GM21786 (cell line): ENCODE results near the gene DUOX1.
A peak's percentile ranks its signal among the peaks of the same experiment; 100 is the strongest.

Source experiments
- ATAC-seq: cut with Tn5 transposase; IDR thresholded peaks from one replicate; pipeline ENCODE4 v1.9.1; 2021; ENCODE audit not compliant: unreplicated experiment

Gene DUOX1

DNA sequence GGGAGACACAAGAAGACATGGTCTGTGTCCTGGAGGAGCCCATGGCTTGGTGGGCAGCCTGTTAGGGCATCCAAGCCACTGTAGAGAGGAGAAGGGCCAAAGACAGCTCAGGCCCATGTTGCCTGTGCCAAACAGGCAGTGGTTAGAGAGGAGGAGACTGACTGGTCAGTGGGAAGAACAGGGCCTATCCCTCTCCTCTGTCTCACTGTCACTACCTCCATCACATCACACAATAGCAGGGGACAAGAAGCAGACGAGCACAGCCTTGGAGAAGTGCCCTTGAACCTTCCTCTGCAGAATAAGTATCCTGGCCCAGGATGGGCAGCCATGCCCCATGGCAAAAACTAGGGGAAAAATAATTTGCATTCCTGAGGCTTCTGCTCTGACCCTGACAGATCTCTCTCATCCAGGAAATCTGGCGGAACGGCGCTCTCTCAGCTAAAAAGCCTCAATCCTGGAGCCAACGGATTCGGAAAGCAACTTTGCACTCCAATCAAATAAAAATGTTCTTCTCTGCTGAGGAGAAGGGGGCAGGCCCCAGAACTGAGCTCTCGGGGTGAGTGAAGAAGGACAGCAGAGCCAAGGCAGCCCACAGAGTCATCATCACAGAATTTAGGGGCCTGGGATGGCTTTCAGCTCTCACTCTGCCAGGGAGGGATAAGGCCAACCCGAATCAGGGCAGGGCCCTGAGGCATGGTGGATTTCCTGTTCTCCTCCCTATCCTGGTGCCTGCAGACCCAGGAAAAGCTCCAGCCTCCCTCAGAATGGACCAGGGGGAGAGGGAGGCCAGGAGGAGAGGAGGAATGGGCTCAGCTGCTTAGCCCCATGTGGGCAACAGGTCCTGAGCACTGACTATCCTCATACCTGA is 56.3 kb downstream of the DUOX1 start:
- no peak for ATAC-seq

DNA sequence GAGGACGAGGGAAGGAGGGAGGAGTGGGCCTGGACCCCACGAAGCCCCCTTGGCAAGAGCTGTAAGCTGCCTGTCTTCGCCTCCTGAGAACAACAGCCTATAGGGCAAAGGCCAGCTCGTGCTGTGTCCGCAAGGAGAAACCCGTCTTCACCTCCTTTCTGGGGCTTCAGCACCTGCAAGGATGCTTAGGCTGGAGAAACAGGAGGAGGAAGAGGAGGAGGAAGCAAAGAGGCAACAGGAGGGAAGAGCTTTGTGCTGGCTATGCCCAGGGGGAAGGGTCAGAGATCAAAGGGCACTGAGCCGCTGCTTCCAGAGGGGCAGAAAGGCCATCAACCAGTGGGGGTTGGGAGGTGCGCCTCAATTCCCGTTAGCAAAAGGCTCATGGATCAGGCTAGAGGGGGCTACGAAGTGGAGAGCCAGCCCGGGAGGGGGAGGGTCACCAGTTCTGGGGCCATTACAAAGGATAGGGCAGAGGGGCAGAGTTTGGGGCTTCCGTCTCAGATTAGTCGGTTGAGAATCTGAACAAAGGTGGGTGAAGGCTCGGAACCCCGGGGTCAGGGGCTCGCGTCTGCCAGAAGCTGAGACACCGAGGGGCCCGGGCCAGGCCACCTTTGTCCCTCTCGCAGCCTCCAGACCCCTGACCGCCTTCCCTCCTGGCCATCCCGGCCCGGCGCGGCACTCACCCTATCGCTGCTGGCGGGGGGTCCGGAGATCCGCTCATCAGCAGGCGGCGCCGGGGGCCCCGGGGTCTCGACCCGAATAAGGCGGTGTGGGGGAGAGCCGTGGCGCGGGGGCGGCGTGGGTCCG is 57.2 kb downstream of the DUOX1 start:
- ATAC-seq: no peak

DNA sequence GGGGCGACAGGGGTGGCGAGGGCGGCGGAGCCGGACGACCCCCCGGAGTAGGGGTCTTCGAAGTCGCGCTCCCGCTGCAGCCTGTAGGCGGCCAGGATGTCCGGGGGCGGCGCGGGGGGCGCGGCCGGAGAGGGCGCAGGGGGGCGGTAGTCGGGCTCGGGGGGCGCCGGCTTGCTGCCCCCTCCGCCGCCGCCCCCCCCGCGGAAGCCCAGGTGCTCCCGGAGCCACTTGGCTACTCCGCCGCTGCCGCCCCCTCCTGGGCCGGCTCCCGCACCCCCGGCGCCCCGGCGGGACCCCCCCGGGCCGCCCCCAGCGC is 57.7 kb downstream of the DUOX1 start:
- no peak for ATAC-seq

DNA sequence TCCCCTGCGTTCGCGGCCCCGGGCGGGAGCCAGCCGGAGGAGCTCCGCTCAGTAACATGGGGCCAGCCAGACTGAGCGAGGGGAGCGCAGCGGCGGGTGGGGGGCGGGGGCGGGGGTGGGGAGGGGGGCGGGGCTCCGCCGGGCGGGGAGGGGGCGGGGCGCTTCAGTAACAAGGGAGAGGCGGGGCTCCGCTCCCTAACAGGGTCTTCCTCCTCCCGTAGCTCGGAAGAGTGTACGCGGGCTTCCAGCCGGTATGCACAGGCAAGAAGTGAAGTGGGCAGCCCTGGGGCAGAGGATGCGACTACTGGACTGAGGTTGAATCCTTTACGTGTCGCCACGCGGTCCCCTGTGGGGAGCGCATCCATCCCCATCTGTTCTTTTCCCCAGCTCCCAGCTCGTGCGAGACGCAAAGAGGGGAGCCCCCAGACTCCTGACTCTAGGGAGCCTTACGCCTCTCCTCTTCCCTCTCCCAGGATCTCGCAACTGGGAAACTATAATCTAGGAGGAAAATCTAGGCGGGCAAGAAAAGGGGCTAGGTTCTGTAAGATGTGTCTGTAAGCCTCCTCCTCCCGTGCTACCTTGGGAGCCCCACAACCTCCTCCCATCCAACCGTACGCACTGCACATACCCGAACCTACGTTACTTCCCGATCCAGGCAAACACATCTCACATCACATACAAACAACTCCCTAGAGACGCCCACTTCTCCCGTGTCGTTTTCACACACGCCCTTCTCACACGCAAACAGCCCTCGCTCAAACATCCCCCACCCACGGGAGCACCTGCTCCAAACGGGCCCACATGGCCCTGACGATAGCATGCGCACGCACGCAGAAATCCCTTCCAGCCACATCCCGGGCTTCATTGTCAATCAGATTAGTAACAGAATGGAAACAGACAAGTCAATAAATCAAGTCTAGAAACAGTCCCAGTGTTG is 58.4 kb downstream of the DUOX1 start, which contains the start of gene SHF:
SHF (minus strand) TSS at position 73 of the 937 bp plus-strand sequence; CDS start at position 58, 15 bp downstream.
- ATAC-seq: no peak

DNA sequence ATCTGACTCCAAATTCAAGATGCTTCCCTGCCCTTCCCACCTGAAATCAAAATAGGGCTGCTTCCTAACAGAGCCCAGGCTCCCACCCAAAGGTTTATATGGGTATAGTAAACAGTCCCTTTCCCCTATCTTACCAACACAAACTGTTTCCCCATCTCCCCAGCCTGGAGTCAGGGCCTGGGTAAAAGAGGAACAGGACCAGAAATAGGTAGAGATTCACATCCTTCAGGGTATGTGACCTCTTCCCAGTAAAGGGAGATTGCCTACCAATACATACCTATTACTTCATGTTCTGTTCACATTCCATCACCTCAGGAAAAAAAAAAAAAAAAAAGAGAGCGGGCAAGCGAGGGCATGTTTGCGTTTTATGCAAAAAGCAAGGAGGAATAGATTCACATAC is 67.7 kb downstream of the DUOX1 start:
- no peak for ATAC-seq

DNA sequence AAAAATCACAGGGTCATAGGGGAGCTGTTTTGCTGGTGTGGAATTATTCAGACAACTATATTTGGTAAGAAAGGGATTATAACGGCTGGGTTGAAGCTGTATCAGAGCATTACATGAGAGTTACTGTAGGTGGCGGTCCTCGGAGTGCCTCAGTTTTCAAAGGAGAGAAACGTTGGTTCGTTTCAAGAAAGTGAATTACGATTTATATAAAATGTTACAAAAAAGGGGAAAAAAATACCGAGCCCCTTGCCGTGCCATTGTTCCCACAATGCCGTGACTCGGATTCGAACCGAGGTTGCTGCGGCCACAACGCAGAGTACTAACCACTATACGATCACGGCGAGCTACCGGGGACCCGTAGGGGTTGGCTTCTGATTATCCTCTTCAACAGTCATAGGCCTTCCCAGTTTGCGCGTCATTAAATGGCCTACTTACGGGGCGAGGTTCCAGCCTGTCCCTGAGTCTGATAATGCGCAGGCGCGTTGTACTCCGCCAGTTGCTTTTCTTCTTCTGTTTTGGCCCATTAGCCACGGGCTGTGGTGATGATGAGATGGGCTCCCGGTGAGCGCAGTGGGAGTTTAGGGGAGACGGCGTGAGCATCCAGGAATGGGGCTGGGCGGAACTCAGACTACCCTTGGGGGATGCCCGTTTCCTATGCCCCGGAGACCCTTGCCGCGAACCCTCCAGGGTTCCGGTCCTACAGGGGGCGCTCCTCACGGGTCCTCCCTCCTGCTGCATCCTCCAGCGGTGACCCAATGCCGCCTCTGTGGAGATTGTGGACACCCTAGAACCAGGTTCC is 68.7 kb downstream of the DUOX1 start:
- peak; percentile 57 for ATAC-seq

DNA sequence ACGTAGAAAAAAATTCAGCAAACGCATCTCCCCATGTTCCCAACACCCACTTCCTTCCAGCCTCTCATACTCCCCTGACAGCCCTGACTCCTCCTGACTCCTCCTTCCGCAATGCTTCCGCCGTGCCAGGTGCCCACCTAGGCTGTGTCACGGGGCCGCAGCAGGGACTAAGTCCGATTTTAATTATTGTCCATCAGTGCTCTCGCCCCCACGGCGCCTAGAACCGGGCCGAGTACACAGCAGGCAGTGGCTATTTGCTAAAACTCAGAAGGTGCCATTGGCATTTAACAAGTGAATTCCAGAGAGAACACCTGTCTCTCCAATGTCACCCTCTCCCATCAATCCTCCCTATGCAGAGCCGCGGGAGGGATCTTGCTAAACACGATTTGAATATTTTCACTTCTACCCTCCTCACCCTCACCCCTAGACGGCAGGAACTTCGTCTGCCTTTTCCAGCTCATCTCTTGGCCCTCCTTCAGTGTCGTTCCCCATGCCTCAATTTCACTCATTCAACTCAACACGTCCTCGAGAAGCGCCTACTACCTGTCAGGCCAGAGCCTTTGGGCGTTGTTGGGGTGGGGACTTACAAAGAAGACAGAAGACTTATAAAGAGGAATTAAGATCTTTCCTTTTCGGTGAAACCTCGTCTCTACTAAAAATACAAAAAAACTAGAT is 69.5 kb downstream of the DUOX1 start:
- peak; percentile 5 for ATAC-seq

DNA sequence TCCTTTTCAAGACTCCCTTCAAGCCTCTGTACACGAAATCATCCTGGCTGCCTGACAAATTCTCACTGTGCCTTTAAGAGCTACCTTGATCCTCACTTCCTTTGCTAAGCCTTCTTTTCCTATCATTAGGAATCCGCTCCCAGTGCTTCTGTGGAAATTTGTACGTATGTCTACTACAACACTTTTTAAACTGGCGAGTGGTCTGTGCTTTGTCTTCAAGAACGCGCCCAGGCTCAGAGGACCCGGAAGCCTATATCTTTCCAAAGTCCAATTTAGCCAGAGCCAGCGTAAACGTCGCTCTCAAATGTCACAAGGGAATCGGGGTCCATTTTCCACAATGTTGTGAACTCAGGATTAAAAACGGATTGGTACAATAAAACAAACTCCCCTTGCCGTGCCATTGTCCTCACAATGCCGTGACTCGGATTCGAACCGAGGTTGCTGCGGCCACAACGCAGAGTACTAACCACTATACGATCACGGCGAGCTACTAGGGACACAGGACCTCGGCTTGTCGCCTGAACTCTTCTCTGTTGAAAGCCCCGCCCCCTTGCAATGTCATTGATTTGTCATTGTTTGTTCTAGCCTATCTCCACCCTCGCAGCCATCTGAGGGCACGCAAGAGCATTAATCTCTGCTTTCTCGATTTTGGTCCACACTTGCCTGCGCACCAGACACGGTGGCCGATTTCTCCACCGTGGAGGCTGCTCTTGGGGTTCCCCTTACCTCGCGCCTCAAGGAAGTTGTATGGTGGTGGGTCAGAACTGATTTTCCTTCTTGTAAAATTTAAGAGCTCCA is 70.4 kb downstream of the DUOX1 start:
- ATAC-seq: peak; percentile 38

DNA sequence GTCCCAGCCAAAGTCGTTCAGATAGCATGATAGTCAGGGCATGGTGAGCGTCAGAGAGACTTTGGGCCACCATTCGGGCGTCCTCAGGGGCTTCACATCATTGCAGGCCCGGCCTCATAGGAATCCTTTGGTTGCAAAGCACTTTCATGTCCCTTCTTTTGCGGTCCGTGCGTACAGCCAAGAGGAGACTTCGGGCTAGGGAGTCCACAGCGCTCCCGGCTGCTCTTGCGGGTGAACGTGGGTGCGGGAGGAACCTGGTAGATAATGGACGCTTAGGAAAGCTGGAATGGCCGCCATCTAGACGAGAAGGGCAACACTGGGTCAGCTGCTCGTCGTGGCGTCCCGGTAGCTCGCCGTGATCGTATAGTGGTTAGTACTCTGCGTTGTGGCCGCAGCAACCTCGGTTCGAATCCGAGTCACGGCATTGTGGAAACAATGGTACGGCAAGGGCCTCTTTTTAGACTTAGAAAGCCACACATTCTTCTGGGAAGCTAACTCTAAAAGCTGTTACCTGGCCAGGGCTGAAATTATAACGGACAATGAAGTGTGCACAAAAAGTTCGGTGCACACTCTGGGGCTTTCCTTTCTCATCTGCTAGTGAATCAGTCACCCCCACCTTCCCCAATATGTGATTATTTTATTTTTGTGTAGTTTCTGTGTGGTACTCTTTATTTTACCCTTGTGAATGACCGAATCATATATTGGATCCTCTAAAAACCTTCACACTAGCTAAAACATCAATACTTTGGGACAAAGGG is 71.2 kb downstream of the DUOX1 start:
- ATAC-seq: peak; percentile 19

DNA sequence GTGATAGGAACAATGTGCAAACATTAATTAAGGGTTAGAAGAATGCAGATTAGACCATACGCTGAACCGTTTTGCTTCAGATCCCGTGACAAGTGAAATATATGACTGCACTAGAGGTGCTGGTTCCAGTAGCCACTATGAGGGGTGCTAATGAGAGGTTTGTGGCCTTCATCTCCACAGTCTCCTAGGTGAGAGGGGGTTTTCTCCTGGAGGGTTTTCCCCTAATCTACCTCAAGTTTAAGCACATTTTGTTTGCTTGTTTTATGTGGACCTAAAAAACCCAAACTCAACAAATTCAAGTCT is 71.7 kb downstream of the DUOX1 start:
- ATAC-seq: no peak

DNA sequence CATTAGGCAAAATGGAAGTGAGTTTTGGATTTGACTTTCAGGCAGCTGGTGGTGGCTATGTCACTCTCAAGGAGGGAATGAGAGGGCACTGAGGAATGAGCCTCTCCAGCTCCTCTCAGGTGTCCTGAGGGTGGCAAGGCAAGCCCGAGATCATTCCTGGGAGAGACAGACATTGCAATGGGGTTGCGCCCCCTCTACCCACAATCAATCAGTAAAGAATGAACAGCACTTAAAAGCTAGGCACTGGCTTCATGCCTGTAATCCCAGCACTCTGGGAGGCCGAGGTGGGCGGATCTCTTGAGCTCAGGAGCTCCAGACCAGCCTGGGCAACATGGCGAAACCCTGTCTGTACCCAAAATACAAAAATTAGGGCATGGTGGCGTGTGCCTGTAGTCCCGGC is 72.1 kb downstream of the DUOX1 start:
- ATAC-seq: no peak

DNA sequence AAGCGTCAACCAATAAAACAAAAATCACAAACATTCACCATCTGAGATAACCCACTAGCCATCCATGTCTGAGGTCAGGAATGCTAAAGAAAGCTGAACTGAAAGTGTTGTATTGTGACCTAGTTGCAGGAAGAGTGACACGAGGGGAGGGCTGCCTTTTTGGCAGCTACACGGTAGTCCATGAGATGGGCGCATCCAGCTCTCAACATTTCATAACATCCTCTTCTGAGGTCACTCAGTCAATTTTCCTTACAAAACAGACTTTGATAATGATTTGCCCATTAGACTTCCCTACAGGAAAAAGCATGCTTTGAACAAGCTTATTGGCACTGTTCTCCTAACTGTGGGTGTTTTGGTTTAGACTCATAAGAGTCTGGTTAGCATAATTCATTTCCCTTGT is 73.4 kb downstream of the DUOX1 start:
- no peak for ATAC-seq

DNA sequence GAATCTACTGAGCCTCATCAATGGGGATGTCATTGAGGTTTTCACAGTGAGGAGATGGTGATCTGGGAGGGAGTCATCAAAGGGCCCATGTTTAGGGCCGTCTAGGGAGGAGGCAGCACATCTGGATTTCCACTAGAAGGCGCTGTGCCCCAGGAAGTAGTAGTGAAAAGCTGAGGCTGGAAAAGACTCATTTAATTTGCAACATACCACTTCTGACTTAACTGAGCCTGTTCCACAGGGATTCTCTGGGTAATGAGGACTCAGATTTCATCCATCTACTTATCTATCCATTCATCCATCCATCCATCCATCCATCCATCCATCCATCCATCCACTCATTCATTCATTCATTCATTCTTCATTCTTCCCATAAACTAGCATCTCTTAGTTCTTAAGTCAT is 75.4 kb downstream of the DUOX1 start:
- no peak for ATAC-seq

DNA sequence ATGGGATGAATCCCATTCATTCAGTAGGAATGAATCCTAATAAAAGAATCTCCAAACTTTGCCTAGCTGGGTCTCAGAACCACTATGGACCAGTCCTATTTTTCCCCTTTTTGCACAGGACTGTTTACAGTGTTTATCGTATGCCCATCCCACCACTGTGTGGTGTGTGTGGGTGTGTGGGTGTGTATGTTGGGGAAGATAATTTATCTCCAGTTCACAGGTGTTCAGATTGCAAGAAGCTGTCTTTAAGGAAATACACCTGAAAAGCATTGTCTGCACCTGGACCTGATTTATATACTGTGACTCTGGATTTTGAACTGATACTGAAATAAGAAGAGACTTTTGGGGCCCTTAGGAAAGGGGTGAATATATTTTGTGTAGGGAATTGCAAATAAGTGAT is 82.7 kb downstream of the DUOX1 start:
- no peak for ATAC-seq
